GM23338 (cell line): Measurements from ENCODE around the gene NFATC1. TPM values are rescaled to one million over a fixed set of nuclear protein-coding genes. Genes with fewer than 3 reads are reported as not detected.

ENCODE experiments used
- ATAC-seq: fragments of 200-7000 bp; cut with Tn5 transposase; 3 replicates; pipeline ENCODE4 v1.9.1; 2020
- DNase-seq: peaks from one replicate; pipeline ENCODE4 v3.0.0-alpha.2; 2015; ENCODE audit warnings: low spot score
- H2AFZ ChIP-seq: fragments of 200-600 bp; sonication (generic); 2 replicates; pipeline ENCODE4 v1.8.0; 2016; ENCODE audit warnings: antibody characterized with exemption, mild to moderate bottlenecking, moderate library complexity
- H3F3A ChIP-seq: fragments of 200-600 bp; sonication (generic); replicated peaks from 2 replicates; pipeline ENCODE4 v1.8.0; 2017; ENCODE audit warnings: antibody characterized with exemption, mixed run types, low read depth
- H3K27ac ChIP-seq: fragments of 200-600 bp; sonication (generic); 2 replicates; pipeline ENCODE4 v1.6.1; 2016; ENCODE audit warnings: low read depth
- H3K27me3 ChIP-seq: fragments of 200-600 bp; sonication (generic); 2 replicates; pipeline ENCODE4 v1.8.0; 2016; ENCODE audit warnings: mild to moderate bottlenecking, mixed run types, moderate library complexity; ENCODE audit not compliant: insufficient read depth
- H3K36me3 ChIP-seq: fragments of 200-600 bp; sonication (generic); 2 replicates; pipeline ENCODE4 v1.8.0; 2016; ENCODE audit warnings: mild to moderate bottlenecking; ENCODE audit not compliant: insufficient read depth
- H3K4me1 ChIP-seq: fragments of 200-600 bp; sonication (generic); 2 replicates; pipeline ENCODE4 v1.8.0; 2016; ENCODE audit warnings: mild to moderate bottlenecking, moderate library complexity; ENCODE audit not compliant: insufficient read depth
- H3K4me2 ChIP-seq: fragments of 200-600 bp; sonication (generic); 2 replicates; pipeline ENCODE4 v1.7.1; 2017; ENCODE audit warnings: mixed run types
- H3K4me3 ChIP-seq: fragments of 200-600 bp; sonication (generic); 2 replicates; pipeline ENCODE4 v1.6.1; 2016; ENCODE audit warnings: mixed run types
- H3K79me2 ChIP-seq: fragments of 200-600 bp; sonication (generic); replicated peaks from 2 replicates; pipeline ENCODE4 v1.8.0; 2017; ENCODE audit warnings: mild to moderate bottlenecking; ENCODE audit not compliant: insufficient read depth
- H3K9me2 ChIP-seq: fragments of 200-600 bp; sonication (generic); 2 replicates; pipeline ENCODE4 v1.8.0; 2017; ENCODE audit not compliant: insufficient read depth
- H4K20me1 ChIP-seq: fragments of 200-600 bp; sonication (generic); replicated peaks from 2 replicates; pipeline ENCODE4 v1.8.0; 2017; ENCODE audit warnings: mild to moderate bottlenecking; ENCODE audit not compliant: insufficient read depth
- H3K27ac Mint-ChIP-seq: 2 replicates; pipeline ENCODE4 v1.8.0; 2020; ENCODE audit warnings: inconsistent platforms, mild to moderate bottlenecking, moderate library complexity, mixed read lengths
- H3K27me3 Mint-ChIP-seq: 3 replicates; pipeline ENCODE4 v1.8.0; 2022; ENCODE audit warnings: low read depth, mild to moderate bottlenecking, moderate library complexity, mixed read lengths, inconsistent platforms; ENCODE audit not compliant: insufficient read depth, poor library complexity
- H3K36me3 Mint-ChIP-seq: 3 replicates; pipeline ENCODE4 v1.8.0; 2021; ENCODE audit warnings: low read depth, mild to moderate bottlenecking, inconsistent platforms, moderate library complexity, mixed read lengths
- H3K4me1 Mint-ChIP-seq: 3 replicates; pipeline ENCODE4 v1.8.0; 2020; ENCODE audit warnings: mild to moderate bottlenecking, inconsistent platforms, mixed read lengths
- H3K4me3 Mint-ChIP-seq: 3 replicates; pipeline ENCODE4 v1.8.0; 2021; ENCODE audit warnings: moderate library complexity, mild to moderate bottlenecking, inconsistent platforms, mixed read lengths
- H3K9me3 Mint-ChIP-seq: 3 replicates; pipeline ENCODE4 v1.8.0; 2020; ENCODE audit warnings: moderate library complexity, mild to moderate bottlenecking, inconsistent platforms, mixed read lengths
- CREB1 ChIP-seq: fragments of 250-450 bp; sonication (Bioruptor Pico); IDR thresholded peaks from 2 replicates; pipeline ENCODE4 v1.5.0; 2020; ENCODE audit warnings: low read depth, mild to moderate bottlenecking, moderate library complexity
- EZH2 ChIP-seq: fragments of 200-600 bp; sonication (generic); IDR thresholded peaks from one replicate; pipeline ENCODE4 v1.8.0; 2017; ENCODE audit warnings: antibody characterized with exemption, mild to moderate bottlenecking, low read depth; ENCODE audit not compliant: unreplicated experiment
- NANOG ChIP-seq: IDR thresholded peaks from 2 replicates; pipeline ENCODE4 v1.6.1; 2016; ENCODE audit warnings: antibody characterized with exemption, borderline replicate concordance
- POLR2AphosphoS5 ChIP-seq: IDR thresholded peaks from 2 replicates; pipeline ENCODE4 v1.6.1; 2016; ENCODE audit warnings: antibody characterized with exemption, low read depth
- REST ChIP-seq: IDR thresholded peaks from one replicate; pipeline ENCODE4 v1.6.1; 2018; ENCODE audit warnings: antibody characterized with exemption; ENCODE audit not compliant: unreplicated experiment
- STAT1 ChIP-seq: IDR thresholded peaks from one replicate; pipeline ENCODE4 v1.6.1; 2016; ENCODE audit warnings: antibody characterized with exemption; ENCODE audit not compliant: unreplicated experiment
- ZNF114 ChIP-seq: fragments of 250-450 bp; sonication (Bioruptor Pico); IDR thresholded peaks from 2 replicates; pipeline ENCODE4 v1.5.0; 2020; ENCODE audit warnings: mild to moderate bottlenecking, moderate library complexity
- ZNF331 ChIP-seq: fragments of 250-450 bp; sonication (Bioruptor Pico); IDR thresholded peaks from 2 replicates; pipeline ENCODE4 v1.5.0; 2020; ENCODE audit warnings: low read depth, mild to moderate bottlenecking, moderate library complexity
- polyA plus RNA-seq: library from polyadenylated mRNA; unstranded; fragments of >200 nt; fragmentation: Nextera tagmentation; extraction: Ambion mirVana; gene quantifications from 2 replicates; pipeline ENCODE4 v1.2.1, GENCODE V29; 2016
- total RNA-seq: library from RNA; depleted of rRNA; stranded (reverse); fragments of >200 nt; shearing (Covaris generic); gene quantifications from 2 replicates; pipeline ENCODE4 v1.2.3, GENCODE V29; 2014
- TF ChIP-seq, protein P1 (sequence below): IDR thresholded peaks from 2 replicates; pipeline ENCODE4 v1.6.1; 2016; ENCODE audit warnings: antibody characterized with exemption

The NFATC1 gene
- total and polyA plus RNA-seq, 2 experiments from 2014 or later = 3.9 to 6.4 TPM

DNA sequence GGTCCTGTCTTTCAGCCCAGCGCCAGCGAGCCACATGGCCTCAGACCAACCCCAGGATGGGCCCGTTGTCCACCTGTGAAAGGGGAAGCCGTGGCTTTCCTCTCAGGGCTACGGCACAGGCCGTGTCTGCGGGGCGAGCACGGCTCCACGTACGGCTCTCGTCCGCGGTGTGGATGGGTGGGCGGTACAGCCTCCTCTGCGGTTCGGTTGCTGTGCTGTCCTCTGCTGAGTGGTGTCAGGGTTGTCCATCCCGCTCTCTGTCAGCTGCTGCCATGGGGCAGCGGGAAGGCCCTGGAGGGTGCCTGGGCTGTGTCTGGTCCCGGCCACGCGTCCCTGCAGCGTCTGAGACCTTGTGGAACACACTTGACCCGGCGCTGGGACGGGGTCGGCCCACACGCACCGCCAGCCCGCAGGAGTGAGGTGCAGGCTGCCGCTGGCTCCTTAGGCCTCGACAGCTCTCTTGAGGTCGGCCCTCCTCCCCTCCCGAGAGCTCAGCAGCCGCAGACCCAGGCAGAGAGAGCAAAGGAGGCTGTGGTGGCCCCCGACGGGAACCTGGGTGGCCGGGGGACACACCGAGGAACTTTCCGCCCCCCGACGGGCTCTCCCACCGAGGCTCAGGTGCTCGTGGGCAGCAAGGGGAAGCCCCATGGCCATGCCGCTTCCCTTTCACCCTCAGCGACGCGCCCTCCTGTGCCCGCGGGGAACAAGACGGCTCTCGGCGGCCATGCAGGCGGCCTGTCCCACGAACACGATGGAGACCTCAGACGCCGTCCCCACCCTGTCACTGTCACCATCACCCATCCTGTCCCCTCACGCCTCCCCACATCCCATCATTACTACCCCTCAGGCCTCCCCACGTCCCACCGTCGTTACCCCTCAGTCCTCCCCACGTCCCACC, 128.7 kb downstream of the NFATC1 start:
- H3K4me3 Mint-ChIP-seq = no peak overlapping the region
- Histone ChIP-seq H3K4me2 (no peak overlapping the region), H3K27ac (no peak overlapping the region), H4K20me1 (no peaks in the 10 kb centered on the region), H3F3A (no peaks in the 10 kb centered on the region), H3K27me3 (no peaks in the 10 kb centered on the region), H3K4me1 (no peaks in the 10 kb centered on the region), H3K36me3 (no peaks in the 10 kb centered on the region), H3K79me2 (no peaks in the 10 kb centered on the region), H3K9me2 (no peaks in the 10 kb centered on the region), H3K4me3 (no peak overlapping the region), H2AFZ (no peak overlapping the region)
- TF ChIP-seq ZNF114 (CRISPR knock-in tag) (no peak), NANOG (no peak), POLR2AphosphoS5 (no peak), EZH2 (no peak), REST (no peak), ZNF331 (CRISPR knock-in tag) (no peak)
- peaks cover 14% of the 10 kb centered on the region for H3K27me3 Mint-ChIP-seq
- no peak for DNase-seq
- no peaks in the 10 kb centered on the region for H3K36me3 Mint-ChIP-seq
- H3K4me1 Mint-ChIP-seq = peaks cover 10% of the 10 kb centered on the region
- H3K27ac Mint-ChIP-seq = no peak overlapping the region
- no peaks in the 10 kb centered on the region for H3K9me3 Mint-ChIP-seq
- no peak; the same call in 2 of the 3 replicates for ATAC-seq

DNA sequence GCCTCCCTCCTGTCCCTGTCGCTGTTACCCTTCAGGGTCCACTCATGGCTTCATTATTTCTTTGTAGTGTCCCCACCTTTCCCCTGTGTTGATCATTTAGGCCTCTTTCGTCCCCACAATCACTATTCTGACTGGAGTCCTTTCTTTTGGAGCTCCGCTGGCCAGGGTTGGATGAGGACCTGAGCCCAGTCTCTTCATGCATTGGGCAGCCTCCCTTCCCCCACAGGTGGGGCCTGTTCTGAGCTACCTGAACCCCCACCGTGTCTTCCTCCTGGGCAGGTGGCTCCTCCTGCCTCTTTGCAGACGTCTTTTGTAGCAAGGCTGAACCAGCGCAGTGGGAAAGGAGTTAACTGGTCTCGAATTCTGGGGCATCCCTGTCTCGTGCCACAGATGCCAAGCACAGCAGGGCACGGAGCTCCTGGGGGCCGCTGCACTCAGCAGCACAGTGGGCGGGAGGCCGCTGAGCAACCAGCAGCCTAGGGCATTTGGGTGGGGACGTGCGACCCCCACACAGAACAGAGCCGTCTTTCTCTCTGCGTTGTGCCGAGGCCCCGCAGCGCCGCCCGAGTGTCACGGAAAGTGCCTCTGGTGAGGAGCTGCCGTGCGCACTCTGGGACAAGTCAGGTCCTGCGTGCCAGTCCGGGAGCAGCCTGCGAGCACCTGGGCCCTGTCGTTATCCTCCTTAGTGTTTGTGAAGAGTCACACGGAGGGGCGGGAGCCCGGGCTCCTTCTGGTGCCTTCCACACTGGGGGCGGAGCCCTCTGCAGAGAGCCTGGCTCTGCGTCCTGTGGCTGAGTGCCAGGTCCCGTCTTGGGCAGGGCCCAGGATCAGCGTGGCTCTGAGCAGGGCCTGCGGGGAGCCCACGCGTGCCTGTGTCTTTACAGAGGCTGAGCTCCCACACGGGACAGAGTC, 130.1 kb downstream of the NFATC1 start:
- Histone ChIP-seq H3K4me2 (no peak overlapping the region), H3K27ac (no peak overlapping the region), H3K4me3 (no peak overlapping the region), H3F3A (no peaks in the 10 kb centered on the region), H3K9me2 (no peaks in the 10 kb centered on the region), H4K20me1 (no peaks in the 10 kb centered on the region), H2AFZ (no peak overlapping the region), H3K27me3 (no peaks in the 10 kb centered on the region), H3K4me1 (no peaks in the 10 kb centered on the region), H3K79me2 (no peaks in the 10 kb centered on the region), H3K36me3 (no peaks in the 10 kb centered on the region)
- no peaks in the 10 kb centered on the region for H3K9me3 Mint-ChIP-seq
- no peaks in the 10 kb centered on the region for H3K36me3 Mint-ChIP-seq
- H3K4me3 Mint-ChIP-seq = no peak overlapping the region
- peak; percentile 60 for ATAC-seq
- no peak overlapping the region for H3K27ac Mint-ChIP-seq
- H3K4me1 Mint-ChIP-seq = peaks cover 8% of the 10 kb centered on the region
- H3K27me3 Mint-ChIP-seq = peaks cover 17% of the 10 kb centered on the region
- DNase-seq = no peak
- TF ChIP-seq POLR2AphosphoS5 (no peak), CREB1 (CRISPR knock-in tag) (no peak), REST (no peak), ZNF331 (CRISPR knock-in tag) (no peak), ZNF114 (CRISPR knock-in tag) (no peak), EZH2 (no peak), STAT1 (no peak)
- TF ChIP-seq, protein P1, sequence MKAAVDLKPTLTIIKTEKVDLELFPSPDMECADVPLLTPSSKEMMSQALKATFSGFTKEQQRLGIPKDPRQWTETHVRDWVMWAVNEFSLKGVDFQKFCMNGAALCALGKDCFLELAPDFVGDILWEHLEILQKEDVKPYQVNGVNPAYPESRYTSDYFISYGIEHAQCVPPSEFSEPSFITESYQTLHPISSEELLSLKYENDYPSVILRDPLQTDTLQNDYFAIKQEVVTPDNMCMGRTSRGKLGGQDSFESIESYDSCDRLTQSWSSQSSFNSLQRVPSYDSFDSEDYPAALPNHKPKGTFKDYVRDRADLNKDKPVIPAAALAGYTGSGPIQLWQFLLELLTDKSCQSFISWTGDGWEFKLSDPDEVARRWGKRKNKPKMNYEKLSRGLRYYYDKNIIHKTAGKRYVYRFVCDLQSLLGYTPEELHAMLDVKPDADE = no peak
